Fibroblast of skin of left quadriceps (primary cell): ENCODE results near the gene FAM53A.

ENCODE experiments used
- DNase-seq, 2 experiments: peaks; one replicate each; pipeline ENCODE4 v3.0.0-alpha.2; 2013; ENCODE audit warnings: low read depth in 2 of 2

Gene FAM53A

DNA sequence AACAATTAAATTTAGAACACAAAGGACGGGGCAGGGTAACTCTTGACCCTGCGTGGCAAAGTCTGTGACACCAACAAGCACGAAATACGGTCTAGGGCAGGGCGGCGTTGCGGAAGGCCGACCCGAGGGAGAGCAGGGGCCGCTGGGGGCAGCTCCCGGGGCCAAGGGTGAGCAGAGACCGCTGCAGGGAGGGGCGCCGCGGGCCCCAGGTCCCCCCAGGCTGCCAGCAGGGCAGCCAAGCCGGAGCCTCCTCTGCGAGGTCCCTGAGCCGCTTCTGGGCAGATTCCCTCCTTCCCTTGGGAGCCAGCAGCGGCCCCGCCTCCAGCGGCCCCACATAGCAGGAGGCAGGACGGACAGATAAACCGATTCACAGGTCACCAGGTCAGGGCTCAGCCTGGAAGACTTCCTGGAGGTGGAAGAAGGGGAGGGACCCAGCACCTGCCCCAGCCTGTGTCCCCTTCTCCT, 90.2 kb downstream of the FAM53A start:
- DNase-seq, result no peak

DNA sequence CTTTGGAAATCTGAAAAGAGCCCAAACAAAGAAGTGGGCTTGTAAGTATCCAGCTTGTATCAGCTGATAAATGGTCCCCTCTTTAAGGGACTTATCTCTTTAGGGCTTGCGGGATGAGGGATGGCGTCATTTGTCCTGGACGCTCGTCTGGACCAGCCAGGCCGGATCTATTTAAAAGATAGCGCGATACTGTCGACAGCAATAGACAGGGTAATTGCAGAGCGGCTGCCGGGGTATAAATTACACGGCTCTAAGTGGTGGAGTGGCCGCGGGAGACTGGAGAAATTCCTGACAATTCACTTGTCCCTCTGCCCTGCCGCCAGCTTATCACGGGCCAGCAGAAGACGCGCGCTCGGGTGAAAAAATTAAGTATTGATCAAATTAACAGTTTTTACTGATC, 90.7 kb downstream of the FAM53A start:
- DNase-seq, result no peak

DNA sequence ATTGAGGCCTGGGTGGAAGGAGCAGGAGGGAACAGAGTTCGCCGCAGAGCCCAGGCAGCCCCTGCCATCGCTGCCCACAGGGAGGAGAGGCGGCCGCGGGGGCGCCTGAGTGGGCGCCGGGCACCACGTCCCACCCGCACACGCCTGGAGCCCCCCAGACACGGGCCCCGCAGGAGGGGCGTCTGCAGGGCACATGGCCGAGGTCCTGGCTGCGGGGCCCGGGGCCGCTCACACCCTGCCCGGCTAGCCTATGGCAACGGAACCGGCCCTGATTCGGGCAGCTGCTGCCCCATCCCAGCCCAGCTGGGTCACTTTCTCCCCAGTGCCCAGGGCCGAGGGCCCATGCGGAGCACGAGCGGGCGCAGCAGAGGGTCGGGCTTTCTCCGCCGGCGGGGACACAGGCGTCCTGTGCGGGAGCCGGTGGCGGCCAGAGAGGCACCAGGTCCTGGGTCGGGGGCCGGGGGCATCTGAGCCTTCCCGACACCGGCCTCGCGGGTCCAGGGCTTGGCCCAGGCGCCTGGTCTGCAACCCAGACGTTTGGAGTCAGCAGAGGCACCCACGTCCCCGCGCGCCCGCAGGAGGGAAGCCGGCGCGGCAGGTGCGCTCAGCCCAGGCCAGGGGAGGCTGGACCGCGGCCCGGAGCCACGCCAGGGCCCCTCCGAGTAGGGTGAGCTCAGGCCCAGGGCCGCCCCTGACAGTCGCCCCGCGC, 91.2 kb downstream of the FAM53A start:
- no peak for DNase-seq

DNA sequence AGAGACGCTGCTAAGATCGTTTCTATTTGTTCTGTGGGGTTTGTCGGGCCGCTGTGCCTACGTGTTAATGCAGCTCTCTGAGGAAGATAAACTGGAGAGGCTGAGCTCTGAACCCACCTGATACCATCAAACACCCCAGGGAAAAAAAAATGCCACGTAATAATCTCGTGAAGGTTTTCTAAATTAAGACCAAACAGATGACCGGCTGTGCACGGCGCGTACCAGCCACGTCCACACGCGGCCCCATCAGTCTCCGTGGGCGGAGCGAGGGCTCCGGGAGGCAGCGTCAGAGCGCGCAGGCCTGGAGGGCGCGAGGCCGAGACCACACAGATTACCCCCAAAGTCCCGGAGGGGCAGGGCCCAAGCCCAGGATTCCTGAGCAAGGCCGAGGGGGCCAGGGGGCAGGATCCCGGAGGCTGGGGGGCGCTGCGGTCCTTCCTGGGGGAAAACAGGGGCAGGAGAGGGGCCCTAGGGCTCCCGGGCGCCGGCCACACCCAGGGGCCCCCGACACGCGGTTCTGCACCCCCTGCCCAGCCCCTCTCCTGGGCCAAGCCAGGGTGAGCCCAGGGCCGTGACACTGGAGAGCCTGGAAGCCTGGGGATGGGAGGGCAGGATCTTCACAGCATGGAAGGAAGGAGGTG, 91.9 kb downstream of the FAM53A start:
- DNase-seq, result no peak

DNA sequence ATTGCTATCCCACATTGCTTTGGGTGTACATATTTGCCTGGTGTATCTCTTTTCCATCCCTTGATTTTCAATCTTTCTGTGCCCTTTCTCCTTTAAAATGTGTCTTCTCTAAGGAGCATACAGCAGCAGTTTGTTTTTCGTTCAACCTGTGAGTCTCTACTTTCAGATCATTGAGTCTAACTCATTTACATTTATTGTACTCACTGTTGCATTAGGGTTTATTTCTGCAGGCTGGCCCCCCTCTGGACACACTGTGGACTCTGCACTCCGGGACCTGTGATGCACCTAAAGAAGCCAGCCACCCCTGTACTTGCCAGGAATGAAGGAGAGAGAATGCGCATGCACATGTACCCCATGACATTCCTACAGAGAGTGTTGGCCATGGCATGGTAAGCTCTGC, 93.0 kb downstream of the FAM53A start:
- no peak for DNase-seq

DNA sequence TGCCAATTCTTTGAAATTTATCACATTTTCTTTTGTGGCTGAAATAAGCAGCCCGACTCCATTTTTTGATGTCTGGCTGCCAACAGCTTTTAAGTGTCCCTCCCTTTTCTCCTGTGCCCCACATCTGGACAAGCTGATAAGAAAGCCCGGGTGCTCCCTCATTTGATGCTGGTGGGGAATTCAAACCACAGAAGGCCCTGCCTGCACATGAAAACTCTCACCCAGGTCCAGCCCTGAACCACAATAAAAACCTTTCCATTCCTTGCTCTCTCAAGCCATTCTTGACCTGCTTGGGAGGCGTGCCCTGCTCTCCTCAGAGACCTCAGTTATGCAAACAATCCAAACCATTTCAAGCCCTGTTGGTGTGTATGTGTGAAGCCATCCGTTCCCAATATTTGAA, 93.9 kb downstream of the FAM53A start:
- no peak for DNase-seq
